PC-3 (cell line): Measurements from ENCODE around the gene DEPP1.

Experiments used
- CTCF ChIP-seq: fragments of 300-600 bp; sonication (generic); conservative IDR thresholded peaks from 2 replicates; pipeline ENCODE4 v1.5.1; 2017; ENCODE audit warnings: antibody characterized with exemption, low read depth, mild to moderate bottlenecking, low read length
- EZH2 ChIP-seq: fragments of 300-600 bp; sonication (generic); IDR thresholded peaks from one replicate; pipeline ENCODE4 v1.6.1; 2017; ENCODE audit warnings: antibody characterized with exemption, mild to moderate bottlenecking, low read length; ENCODE audit not compliant: unreplicated experiment
- EZH2phosphoT487 ChIP-seq: fragments of 300-600 bp; sonication (generic); IDR thresholded peaks from 2 replicates; pipeline ENCODE4 v1.6.1; 2018; ENCODE audit warnings: mild to moderate bottlenecking, antibody characterized with exemption, low read length, borderline replicate concordance

GRCh38 chr10:44975431-44976331 lies 2.9 kb downstream of the DEPP1 start:
- TF ChIP-seq CTCF: no peak
- no peak for TF ChIP-seq EZH2
- no peak for TF ChIP-seq EZH2phosphoT487
